Measurements from ENCODE around the gene SNX27.
"Not testable (repeated sequence)": the region's sequence is repeated elsewhere in the genome, so short reads cannot be mapped to it uniquely, and the experiment has no call there.

Gene SNX27

GRCh38 chr1:151606384-151606783 is 5.5 kb upstream of the SNX27 start:
- DNase-seq = no peak

GRCh38 chr1:151606857-151607256 is 5.0 kb upstream of the SNX27 start:
- DNase-seq = no peak

GRCh38 chr1:151610142-151610541 is 1.7 kb upstream of the SNX27 start:
- DNase-seq = no peak

- DNase-seq = no peak
These were observed 511 bp upstream of the SNX27 start for GRCh38 chr1:151611288-151611790.

- DNase-seq = no peak
These were observed 841 bp downstream of the SNX27 start for GRCh38 chr1:151612501-151613281.

GRCh38 chr1:151613282-151613780 is 1.5 kb downstream of the SNX27 start:
- DNase-seq = no peak

- DNase-seq = no peak
These were observed 4.1 kb downstream of the SNX27 start for GRCh38 chr1:151615711-151616504.

- no peak for DNase-seq
These were observed 4.6 kb downstream of the SNX27 start for GRCh38 chr1:151616505-151616849.

GRCh38 chr1:151618003-151618402 is 6.2 kb downstream of the SNX27 start:
- DNase-seq = no peak

GRCh38 chr1:151618470-151618869 is 6.6 kb downstream of the SNX27 start:
- DNase-seq = no peak

GRCh38 chr1:151618996-151619395 is 7.1 kb downstream of the SNX27 start:
- DNase-seq = not testable (repeated sequence)

- no peak for DNase-seq
These were observed 7.7 kb downstream of the SNX27 start for GRCh38 chr1:151619489-151620093.

GRCh38 chr1:151620286-151620685 is 8.4 kb downstream of the SNX27 start:
- no peak for DNase-seq

GRCh38 chr1:151621351-151621750 is 9.5 kb downstream of the SNX27 start:
- no peak for DNase-seq

- DNase-seq = no peak
These were observed 12.9 kb downstream of the SNX27 start for GRCh38 chr1:151624783-151625182.

- no peak for DNase-seq
These were observed 15.0 kb downstream of the SNX27 start for GRCh38 chr1:151626740-151627334.

GRCh38 chr1:151629278-151629677 is 17.4 kb downstream of the SNX27 start:
- no peak for DNase-seq

- no peak for DNase-seq
These were observed 23.7 kb downstream of the SNX27 start for GRCh38 chr1:151635479-151636072.

GRCh38 chr1:151638074-151638775 is 26.4 kb downstream of the SNX27 start:
- DNase-seq = no peak

GRCh38 chr1:151638812-151639211 is 27.0 kb downstream of the SNX27 start:
- no peak for DNase-seq

GRCh38 chr1:151639466-151639865 is 27.6 kb downstream of the SNX27 start:
- DNase-seq = no peak

GRCh38 chr1:151641229-151641628 is 29.4 kb downstream of the SNX27 start:
- DNase-seq = no peak

All from NCI-H524 treated with DMSO at 0.1 percent for 48 hours (cell line).